Eye (tissue), 1 donor: Measurements from ENCODE around the gene NETO2.
A peak's percentile ranks its signal among the peaks of the same experiment; 100 is the strongest.
"Not testable (repeated sequence)": the region's sequence is repeated elsewhere in the genome, so short reads cannot be mapped to it uniquely, and the experiment has no call there.

Experiments
- DNase-seq: peaks from one replicate; pipeline ENCODE4 v3.0.0-alpha.2; 2015

NETO2 gene

GRCh38 chr16:47063011-47063724 lies 80.6 kb downstream of the NETO2 start:
- DNase-seq = no peak

GRCh38 chr16:47061204-47061603 lies 82.5 kb downstream of the NETO2 start:
- peak; percentile 22 for DNase-seq

GRCh38 chr16:47060596-47060995 lies 83.1 kb downstream of the NETO2 start:
- no peak for DNase-seq

- DNase-seq = no peak
These were observed 83.8 kb downstream of the NETO2 start for GRCh38 chr16:47059991-47060390.

DNA sequence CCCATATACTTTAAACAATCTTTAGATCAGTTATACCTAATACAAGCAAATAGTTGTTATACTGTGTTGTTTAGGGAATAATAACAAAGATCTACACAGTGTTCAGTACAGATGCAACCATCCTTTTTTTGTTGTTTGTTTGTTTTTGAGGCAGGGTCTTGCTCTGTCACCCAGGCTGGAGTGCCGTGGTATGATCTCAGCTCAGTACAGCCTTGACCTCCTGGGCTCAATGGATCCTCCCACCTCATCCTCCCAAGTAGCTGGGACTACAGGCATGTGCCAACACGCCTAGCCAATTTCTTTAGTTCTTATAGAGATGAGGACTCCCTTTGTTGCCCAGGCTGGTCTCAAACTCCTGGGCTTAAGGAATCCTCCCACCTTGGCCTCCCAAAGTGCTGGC lies 84.6 kb downstream of the NETO2 start:
- not testable (repeated sequence) for DNase-seq

GRCh38 chr16:47058295-47059086 lies 85.3 kb downstream of the NETO2 start:
- DNase-seq = no peak

DNA sequence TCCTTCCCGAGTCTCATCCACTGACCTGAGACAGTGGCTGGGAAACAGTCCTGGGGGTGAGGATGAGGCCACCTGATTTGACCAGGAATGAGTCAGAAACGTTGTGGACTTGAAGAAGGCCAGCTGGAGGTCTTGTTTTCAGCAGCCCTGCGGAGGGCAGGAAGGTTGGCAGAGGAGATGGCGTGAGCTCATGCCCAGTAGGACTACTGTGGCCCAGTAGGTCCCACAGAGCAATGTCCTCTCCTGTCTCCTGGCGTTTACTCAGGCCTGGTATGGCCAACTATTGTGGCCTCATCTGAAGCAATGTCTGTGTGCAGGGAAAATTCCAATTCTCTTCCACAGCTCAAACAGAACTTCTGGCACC lies 86.1 kb downstream of the NETO2 start:
- DNase-seq = no peak

DNA sequence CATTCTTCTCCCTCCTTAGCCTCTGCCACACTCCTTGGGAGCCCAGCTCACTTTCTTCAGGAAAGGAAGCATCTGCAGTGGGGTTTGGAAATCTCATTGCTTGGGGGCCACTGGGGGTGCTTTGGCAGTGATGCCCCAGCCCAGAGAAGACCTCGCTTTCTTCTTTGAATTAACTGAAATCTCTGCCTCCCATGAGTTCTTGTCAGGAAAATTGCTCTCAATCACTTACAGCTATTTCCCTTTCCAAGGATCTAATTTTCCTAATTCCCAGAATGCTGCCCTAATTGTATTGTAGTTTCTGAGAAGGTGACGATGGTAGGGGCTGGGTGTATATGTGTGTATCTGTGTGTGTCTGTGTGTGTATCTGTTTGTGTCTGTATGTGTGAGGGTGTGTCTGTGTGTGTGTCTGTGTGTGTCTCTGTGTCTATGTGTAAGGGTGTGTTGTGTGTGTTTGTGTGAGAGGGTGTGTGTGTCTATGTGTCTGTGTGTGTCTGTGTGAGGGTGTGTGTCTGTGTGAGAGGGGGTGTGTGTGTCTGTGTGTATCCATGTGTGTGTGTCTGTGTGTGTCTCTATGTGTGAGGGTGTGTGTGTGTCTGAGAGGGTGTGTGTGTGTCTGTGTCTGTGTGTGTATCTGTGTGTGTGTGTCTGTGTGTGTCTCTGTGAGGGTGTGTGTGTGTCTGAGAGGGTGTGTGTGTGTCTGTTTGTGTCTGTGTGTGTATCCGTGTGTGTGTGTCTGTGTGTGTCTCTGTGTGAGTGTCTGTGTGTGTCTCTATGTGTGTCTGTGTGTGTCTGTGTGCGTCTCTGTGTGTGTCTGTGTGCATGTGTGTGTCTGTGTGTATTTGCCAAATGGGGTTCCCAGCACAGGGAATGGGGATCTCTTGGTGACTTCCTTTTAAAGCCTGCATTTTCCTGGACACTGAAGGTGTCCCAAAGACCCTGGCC lies 86.8 kb downstream of the NETO2 start:
- no peak for DNase-seq

DNA sequence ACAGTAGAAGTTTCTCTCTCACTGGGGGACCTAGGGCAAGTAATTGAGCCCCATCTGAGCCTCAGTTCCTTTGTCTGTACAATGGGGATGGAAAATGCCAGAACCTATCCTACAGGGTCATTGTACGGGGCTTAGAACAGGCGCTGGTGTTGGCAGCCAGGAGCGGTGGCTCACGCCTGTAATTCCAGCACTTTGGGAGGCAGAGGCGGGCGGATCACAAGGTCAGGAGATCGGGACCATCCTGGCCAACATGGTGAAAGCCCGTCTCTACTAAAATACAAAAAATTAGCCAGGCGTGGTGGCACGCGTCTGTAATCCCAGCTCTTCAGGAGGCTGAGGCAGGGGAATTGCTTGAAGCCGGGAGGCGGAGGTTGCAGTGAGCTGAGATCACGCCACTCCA lies 87.7 kb downstream of the NETO2 start:
- not testable (repeated sequence) for DNase-seq

GRCh38 chr16:47055136-47055885 lies 88.4 kb downstream of the NETO2 start:
- DNase-seq = no peak

GRCh38 chr16:47054306-47054705 lies 89.4 kb downstream of the NETO2 start:
- DNase-seq = no peak

DNA sequence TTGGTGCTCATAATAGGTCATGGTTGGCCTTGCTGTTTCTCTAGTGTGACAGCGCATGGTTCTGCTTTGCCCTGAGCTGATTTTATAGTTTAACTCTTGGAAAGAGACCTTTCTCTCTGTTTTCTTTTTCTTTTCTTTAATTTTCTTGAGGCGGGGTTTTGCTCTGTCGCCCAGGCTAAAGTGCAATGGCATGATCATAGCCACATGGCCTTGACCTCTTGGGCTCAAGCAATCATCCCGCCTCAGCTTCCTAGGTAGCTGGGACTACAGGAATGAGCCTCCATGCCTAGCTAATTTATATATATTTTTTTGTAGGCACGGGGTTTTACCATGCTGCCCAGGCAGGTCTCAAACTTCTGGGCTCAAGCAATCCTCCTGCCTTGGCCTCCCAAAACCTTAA lies 89.8 kb downstream of the NETO2 start:
- DNase-seq = no peak

- no peak for DNase-seq
These were observed 90.8 kb downstream of the NETO2 start for GRCh38 chr16:47052666-47053640.

- DNase-seq = no peak
These were observed 92.7 kb downstream of the NETO2 start for GRCh38 chr16:47051031-47051430.

DNA sequence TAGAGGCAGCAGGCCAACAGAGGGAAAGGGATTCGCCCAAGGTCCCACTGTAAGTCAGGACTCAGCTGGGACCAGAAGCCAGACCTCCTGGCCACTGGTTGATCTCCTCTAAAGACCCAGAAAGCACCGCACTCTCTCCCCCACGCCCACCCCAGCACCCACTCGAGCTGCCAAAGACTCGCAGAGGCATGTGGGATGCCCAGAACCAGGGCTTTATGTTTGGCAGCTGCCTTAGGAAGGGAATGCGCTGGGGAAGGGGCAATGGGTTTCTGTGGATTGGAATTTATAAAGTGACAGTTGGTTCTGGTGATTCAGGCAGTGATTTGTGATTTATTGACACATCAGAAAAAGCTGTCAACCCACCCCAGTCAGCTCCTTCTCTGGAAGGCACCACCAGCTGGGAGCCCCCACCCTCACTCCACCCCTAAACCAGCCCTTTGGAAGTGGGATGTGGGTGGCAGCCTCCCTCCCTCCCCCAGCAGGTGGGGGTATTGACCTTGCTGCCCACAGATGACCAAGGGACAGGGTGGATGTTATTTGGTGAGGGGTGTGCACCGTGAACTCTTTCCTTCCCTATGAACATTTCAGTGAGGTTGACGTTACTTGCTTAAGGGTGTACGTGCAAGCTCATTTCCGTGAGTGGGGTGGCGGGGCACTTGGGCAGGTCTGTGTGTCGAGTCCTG lies 93.7 kb downstream of the NETO2 start:
- DNase-seq = no peak

DNA sequence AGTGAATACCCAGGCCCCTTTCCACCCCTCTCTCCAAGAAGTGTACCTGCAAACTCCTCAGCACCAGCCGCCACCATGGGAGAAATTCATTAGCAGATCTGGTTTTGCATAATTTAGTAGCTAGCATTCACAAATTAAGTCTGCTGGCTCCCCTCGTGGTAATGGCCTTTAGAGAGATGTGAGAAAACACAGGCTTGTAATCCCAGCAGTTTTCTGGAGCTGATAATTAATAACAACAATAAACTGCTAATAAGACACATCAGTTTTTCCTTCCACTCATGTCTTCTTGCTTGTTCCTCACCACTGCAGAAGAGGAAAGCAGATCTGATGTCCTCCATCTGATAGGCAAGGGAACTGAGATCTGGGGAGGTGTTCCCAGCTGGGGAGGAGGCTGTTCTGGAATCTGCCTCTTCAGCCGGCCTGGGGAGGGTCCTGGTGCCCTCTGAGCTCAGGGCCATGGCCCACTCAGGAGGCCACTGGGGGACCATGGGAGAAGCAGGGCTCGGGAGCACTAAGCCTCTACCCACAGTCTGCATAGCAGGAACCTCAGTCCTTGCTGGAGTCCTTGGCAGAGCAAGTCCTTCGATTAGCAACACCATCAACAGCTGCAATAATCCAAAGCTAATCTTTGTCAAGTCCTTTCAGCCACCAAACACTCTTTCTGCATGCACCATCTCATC lies 96.1 kb downstream of the NETO2 start:
- no peak for DNase-seq

- DNase-seq = no peak
These were observed 96.8 kb downstream of the NETO2 start for GRCh38 chr16:47046726-47047523.

DNA sequence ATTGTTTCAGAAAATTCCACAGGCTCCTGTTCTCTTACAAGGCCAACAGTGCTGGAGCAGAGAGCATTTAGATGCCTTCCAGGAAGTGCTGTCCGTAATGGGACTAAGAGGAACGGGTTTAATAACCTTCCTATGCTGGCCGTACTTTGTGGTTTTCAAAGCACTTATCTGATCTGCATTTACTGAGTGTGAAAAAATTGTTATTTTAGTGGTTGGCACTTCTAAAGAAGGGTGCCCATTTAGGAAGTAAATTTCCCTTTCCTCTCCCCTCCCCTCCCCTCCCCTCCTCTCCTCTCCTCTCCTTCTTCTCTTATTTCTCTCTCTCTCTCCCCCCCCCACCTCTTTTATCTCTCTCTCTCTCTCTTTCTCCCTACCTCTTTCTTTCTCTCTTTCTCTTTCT lies 98.3 kb downstream of the NETO2 start:
- DNase-seq = no peak

DNA sequence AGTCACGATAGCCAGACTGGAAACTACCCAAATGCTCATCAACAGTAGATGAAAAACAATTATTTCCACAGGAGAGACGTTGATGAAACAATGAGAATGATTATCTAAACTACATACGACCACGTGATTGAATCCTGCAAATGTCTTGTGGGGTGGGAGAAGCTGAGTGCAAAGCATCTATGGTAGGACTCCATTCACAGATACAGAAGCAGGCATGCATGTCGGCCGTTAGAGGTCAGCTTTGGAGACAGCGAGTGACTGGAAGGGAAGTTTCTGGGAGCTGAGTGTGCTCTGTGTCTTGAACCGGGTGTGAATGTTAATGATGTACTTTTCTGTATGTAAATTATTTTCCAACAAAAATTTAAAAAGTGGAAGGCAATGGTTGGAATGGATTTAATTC lies 98.7 kb downstream of the NETO2 start:
- peak; percentile 45 for DNase-seq
